Glutamatergic neuron (in vitro differentiated cells): ENCODE data around the gene CAMTA1. TPM values are rescaled to one million over a fixed set of nuclear protein-coding genes. Genes with fewer than 3 reads are reported as not detected.
"Not testable (repeated sequence)": the region's sequence is repeated elsewhere in the genome, so short reads cannot be mapped to it uniquely, and the experiment has no call there.

ENCODE experiments used
- DNase-seq: peaks from one replicate; pipeline ENCODE4 v3.0.0; 2022
- H3K27ac Mint-ChIP-seq: one replicate; pipeline ENCODE4 v1.8.0; 2020; ENCODE audit warnings: mild to moderate bottlenecking, mixed read lengths, inconsistent platforms; ENCODE audit not compliant: unreplicated experiment
- H3K27me3 Mint-ChIP-seq: one replicate; pipeline ENCODE4 v1.8.0; 2020; ENCODE audit warnings: mild to moderate bottlenecking, moderate library complexity, mixed read lengths, inconsistent platforms; ENCODE audit not compliant: unreplicated experiment
- H3K36me3 Mint-ChIP-seq: one replicate; pipeline ENCODE4 v1.8.0; 2020; ENCODE audit warnings: mild to moderate bottlenecking, mixed read lengths, inconsistent platforms; ENCODE audit not compliant: unreplicated experiment
- H3K4me1 Mint-ChIP-seq: one replicate; pipeline ENCODE4 v1.8.0; 2020; ENCODE audit warnings: mild to moderate bottlenecking, low read depth, mixed read lengths, inconsistent platforms; ENCODE audit not compliant: unreplicated experiment
- H3K4me3 Mint-ChIP-seq: one replicate; pipeline ENCODE4 v1.8.0; 2020; ENCODE audit warnings: mild to moderate bottlenecking, mixed read lengths, inconsistent platforms; ENCODE audit not compliant: unreplicated experiment
- H3K9me3 Mint-ChIP-seq: one replicate; pipeline ENCODE4 v1.8.0; 2020; ENCODE audit warnings: mild to moderate bottlenecking, moderate library complexity, mixed read lengths, inconsistent platforms; ENCODE audit not compliant: unreplicated experiment
- total RNA-seq: library from RNA; stranded (reverse); fragmentation: NEBNext Ultra II Directional; extraction: Animal tissue kit (Norgen Biotek cat#: 25700); gene quantifications from one replicate; pipeline ENCODE4 v1.2.1, GENCODE V29; 2021; ENCODE audit not compliant: unreplicated experiment
- TF ChIP-seq, protein P1 (sequence below): fragments of 200-600 bp; sonication (generic); IDR thresholded peaks from one replicate; pipeline ENCODE4 v1.5.0; 2021; ENCODE audit not compliant: partially characterized antibody, unreplicated experiment

CAMTA1 gene
- total RNA-seq, 1 donor from 2014 or later: 77.2 TPM

- peak; percentile 26 for DNase-seq
- Mint-ChIP-seq H3K4me1 (no peaks in the 10 kb centered on the region), H3K4me3 (no peak overlapping the region), H3K36me3 (peaks cover 11% of the 10 kb centered on the region), H3K27ac (no peak overlapping the region), H3K9me3 (peaks cover 4% of the 10 kb centered on the region), H3K27me3 (peaks cover 5% of the 10 kb centered on the region)
- TF ChIP-seq, protein P1, sequence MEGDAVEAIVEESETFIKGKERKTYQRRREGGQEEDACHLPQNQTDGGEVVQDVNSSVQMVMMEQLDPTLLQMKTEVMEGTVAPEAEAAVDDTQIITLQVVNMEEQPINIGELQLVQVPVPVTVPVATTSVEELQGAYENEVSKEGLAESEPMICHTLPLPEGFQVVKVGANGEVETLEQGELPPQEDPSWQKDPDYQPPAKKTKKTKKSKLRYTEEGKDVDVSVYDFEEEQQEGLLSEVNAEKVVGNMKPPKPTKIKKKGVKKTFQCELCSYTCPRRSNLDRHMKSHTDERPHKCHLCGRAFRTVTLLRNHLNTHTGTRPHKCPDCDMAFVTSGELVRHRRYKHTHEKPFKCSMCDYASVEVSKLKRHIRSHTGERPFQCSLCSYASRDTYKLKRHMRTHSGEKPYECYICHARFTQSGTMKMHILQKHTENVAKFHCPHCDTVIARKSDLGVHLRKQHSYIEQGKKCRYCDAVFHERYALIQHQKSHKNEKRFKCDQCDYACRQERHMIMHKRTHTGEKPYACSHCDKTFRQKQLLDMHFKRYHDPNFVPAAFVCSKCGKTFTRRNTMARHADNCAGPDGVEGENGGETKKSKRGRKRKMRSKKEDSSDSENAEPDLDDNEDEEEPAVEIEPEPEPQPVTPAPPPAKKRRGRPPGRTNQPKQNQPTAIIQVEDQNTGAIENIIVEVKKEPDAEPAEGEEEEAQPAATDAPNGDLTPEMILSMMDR: no peak
Measured at GRCh38 chr1:7784492-7785071, 999.3 kb downstream of the CAMTA1 start.

GRCh38 chr1:7785108-7785507, 999.9 kb downstream of the CAMTA1 start:
- H3K4me3 Mint-ChIP-seq: peak overlapping the region; percentile 22

GRCh38 chr1:7786795-7787194, 1001.5 kb downstream of the CAMTA1 start:
- Mint-ChIP-seq H3K4me3 (no peak overlapping the region), H3K27me3 (peaks cover 7% of the 10 kb centered on the region), H3K4me1 (no peaks in the 10 kb centered on the region), H3K27ac (no peak overlapping the region), H3K36me3 (peaks cover 27% of the 10 kb centered on the region), H3K9me3 (peaks cover 13% of the 10 kb centered on the region)
- TF ChIP-seq, protein P1: no peak
- no peak for DNase-seq

More at GRCh38 chr1:7785108-7785507, 999.9 kb downstream of the CAMTA1 start:
- no peak for DNase-seq
- Mint-ChIP-seq H3K9me3 (peaks cover 8% of the 10 kb centered on the region), H3K27me3 (peaks cover 5% of the 10 kb centered on the region), H3K36me3 (peaks cover 16% of the 10 kb centered on the region), H3K27ac (no peak overlapping the region), H3K4me1 (no peaks in the 10 kb centered on the region)
- TF ChIP-seq, protein P1: no peak

GRCh38 chr1:7789828-7790227, 1004.6 kb downstream of the CAMTA1 start:
- Mint-ChIP-seq H3K27ac (no peak overlapping the region), H3K27me3 (peaks cover 7% of the 10 kb centered on the region), H3K9me3 (peaks cover 9% of the 10 kb centered on the region), H3K36me3 (peaks cover 37% of the 10 kb centered on the region), H3K4me3 (no peak overlapping the region), H3K4me1 (no peaks in the 10 kb centered on the region)
- TF ChIP-seq, protein P1: no peak
- DNase-seq: no peak

GRCh38 chr1:7791027-7791426, 1005.8 kb downstream of the CAMTA1 start:
- not testable (repeated sequence) for H3K9me3 Mint-ChIP-seq, H3K4me3 Mint-ChIP-seq, H3K27me3 Mint-ChIP-seq, H3K4me1 Mint-ChIP-seq, H3K27ac Mint-ChIP-seq, DNase-seq
- peaks cover 40% of the 10 kb centered on the region for H3K36me3 Mint-ChIP-seq

GRCh38 chr1:7795406-7795805, 1010.2 kb downstream of the CAMTA1 start:
- no peaks in the 10 kb centered on the region for H3K4me1 Mint-ChIP-seq
- no peak overlapping the region for H3K4me3 Mint-ChIP-seq
- peaks cover 27% of the 10 kb centered on the region for H3K36me3 Mint-ChIP-seq
- peaks cover 4% of the 10 kb centered on the region for H3K9me3 Mint-ChIP-seq
- H3K27ac Mint-ChIP-seq: no peak overlapping the region
- TF ChIP-seq, protein P1: no peak
- DNase-seq: no peak
- H3K27me3 Mint-ChIP-seq: peaks cover 2% of the 10 kb centered on the region
